HEK293 (cell line): Measurements from ENCODE around the gene DACT2.

Source experiments
- CTCF ChIP-seq: fragments of 450-650 bp; formaldehyde crosslinking; IDR thresholded peaks from 2 replicates; pipeline ENCODE4 v1.5.1; 2016; ENCODE audit warnings: missing biosample characterization, missing genetic modification characterization
- REST ChIP-seq: fragments of 450-650 bp; formaldehyde crosslinking; IDR thresholded peaks from 2 replicates; pipeline ENCODE4 v1.5.1; 2016; ENCODE audit warnings: missing biosample characterization, missing genetic modification characterization
- ZBTB49 ChIP-seq: fragments of 450-650 bp; formaldehyde crosslinking; IDR thresholded peaks from 2 replicates; pipeline ENCODE4 v1.5.1; 2016; ENCODE audit warnings: missing biosample characterization, missing genetic modification characterization, low read depth
- ZNF837 ChIP-seq: fragments of 450-650 bp; formaldehyde crosslinking; IDR thresholded peaks from 2 replicates; pipeline ENCODE4 v1.5.1; 2016; ENCODE audit warnings: missing biosample characterization, missing genetic modification characterization

- no peak for TF ChIP-seq ZNF837
- TF ChIP-seq REST (tag by site-specific recombination) = no peak
- TF ChIP-seq CTCF (tag by site-specific recombination) = no peak
- no peak for TF ChIP-seq ZBTB49 (tag by site-specific recombination)
Measured at GRCh38 chr6:168353041-168353440, 33.5 kb upstream of the DACT2 start.
